ENCODE results near the gene U2AF2.
"Not testable (repeated sequence)": the region's sequence is repeated elsewhere in the genome, so short reads cannot be mapped to it uniquely, and the experiment has no call there.

The U2AF2 gene

GRCh38 chr19:55716531-55716930 lies 61.7 kb downstream of the U2AF2 start:
- Histone ChIP-seq H4K20me1 (ENCODE audit: insufficient read depth, low read length) (no peaks in the 10 kb centered on the region), H3F3A (ENCODE audit: insufficient read depth, low read length) (no peaks in the 10 kb centered on the region), H3K27me3 (ENCODE audit: insufficient read depth, low read length) (no peaks in the 10 kb centered on the region; the same call in 1 of the 2 replicates), H2AFZ (ENCODE audit: low read length) (no peak overlapping the region), H3K4me3 (ENCODE audit: low read depth, low read length, poor library complexity, severe bottlenecking) (no peak overlapping the region), H3K9me3 (ENCODE audit: low read length) (peaks cover 10% of the 10 kb centered on the region; the same call in 1 of the 2 replicates), H3K79me2 (ENCODE audit: insufficient read depth, low read length) (no peaks in the 10 kb centered on the region), H3K4me1 (ENCODE audit: insufficient read depth, low read length, severe bottlenecking) (no peaks in the 10 kb centered on the region), H3K9ac (ENCODE audit: low read length) (no peak overlapping the region), H3K36me3 (ENCODE audit: insufficient read depth, low read length) (no peaks in the 10 kb centered on the region), H3K4me2 (ENCODE audit: low read length) (no peak overlapping the region), H3K9me2 (ENCODE audit: low read depth, low read length) (no peaks in the 10 kb centered on the region), H3K27ac (ENCODE audit: low read depth, low read length, poor library complexity, severe bottlenecking) (no peak overlapping the region)
- TF ChIP-seq, protein P1, sequence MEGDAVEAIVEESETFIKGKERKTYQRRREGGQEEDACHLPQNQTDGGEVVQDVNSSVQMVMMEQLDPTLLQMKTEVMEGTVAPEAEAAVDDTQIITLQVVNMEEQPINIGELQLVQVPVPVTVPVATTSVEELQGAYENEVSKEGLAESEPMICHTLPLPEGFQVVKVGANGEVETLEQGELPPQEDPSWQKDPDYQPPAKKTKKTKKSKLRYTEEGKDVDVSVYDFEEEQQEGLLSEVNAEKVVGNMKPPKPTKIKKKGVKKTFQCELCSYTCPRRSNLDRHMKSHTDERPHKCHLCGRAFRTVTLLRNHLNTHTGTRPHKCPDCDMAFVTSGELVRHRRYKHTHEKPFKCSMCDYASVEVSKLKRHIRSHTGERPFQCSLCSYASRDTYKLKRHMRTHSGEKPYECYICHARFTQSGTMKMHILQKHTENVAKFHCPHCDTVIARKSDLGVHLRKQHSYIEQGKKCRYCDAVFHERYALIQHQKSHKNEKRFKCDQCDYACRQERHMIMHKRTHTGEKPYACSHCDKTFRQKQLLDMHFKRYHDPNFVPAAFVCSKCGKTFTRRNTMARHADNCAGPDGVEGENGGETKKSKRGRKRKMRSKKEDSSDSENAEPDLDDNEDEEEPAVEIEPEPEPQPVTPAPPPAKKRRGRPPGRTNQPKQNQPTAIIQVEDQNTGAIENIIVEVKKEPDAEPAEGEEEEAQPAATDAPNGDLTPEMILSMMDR (IDR thresholded peaks at IDR 0.05; ENCODE audit: low read length), result no peak
- TF ChIP-seq EZH2 (IDR thresholded peaks at IDR 0.05; ENCODE audit: borderline replicate concordance, low read length), result no peak

GRCh38 chr19:55717251-55717650 lies 62.4 kb downstream of the U2AF2 start:
- Histone ChIP-seq H3K27me3 (ENCODE audit: insufficient read depth, low read length) (no peaks in the 10 kb centered on the region; the same call in 1 of the 2 replicates), H3K4me2 (ENCODE audit: low read length) (no peak overlapping the region), H3K9ac (ENCODE audit: low read length) (no peak overlapping the region), H3K27ac (ENCODE audit: low read depth, low read length, poor library complexity, severe bottlenecking) (no peak overlapping the region), H3K4me3 (ENCODE audit: low read depth, low read length, poor library complexity, severe bottlenecking) (no peak overlapping the region), H3K9me2 (ENCODE audit: low read depth, low read length) (no peaks in the 10 kb centered on the region), H2AFZ (ENCODE audit: low read length) (no peak overlapping the region), H3K9me3 (ENCODE audit: low read length) (peaks cover 14% of the 10 kb centered on the region; the same call in 1 of the 2 replicates), H3F3A (ENCODE audit: insufficient read depth, low read length) (no peaks in the 10 kb centered on the region), H3K36me3 (ENCODE audit: insufficient read depth, low read length) (no peaks in the 10 kb centered on the region), H4K20me1 (ENCODE audit: insufficient read depth, low read length) (no peaks in the 10 kb centered on the region), H3K79me2 (ENCODE audit: insufficient read depth, low read length) (no peaks in the 10 kb centered on the region), H3K4me1 (ENCODE audit: insufficient read depth, low read length, severe bottlenecking) (no peaks in the 10 kb centered on the region)
- TF ChIP-seq EZH2 (IDR thresholded peaks at IDR 0.05; ENCODE audit: borderline replicate concordance, low read length), result no peak
- TF ChIP-seq, protein P1 (IDR thresholded peaks at IDR 0.05; ENCODE audit: low read length), result no peak

GRCh38 chr19:55717879-55718711 lies 63.3 kb downstream of the U2AF2 start:
- H3K79me2 ChIP-seq (ENCODE audit: insufficient read depth, low read length); H2AFZ ChIP-seq (ENCODE audit: low read length); H3K36me3 ChIP-seq (ENCODE audit: insufficient read depth, low read length); H3K4me2 ChIP-seq (ENCODE audit: low read length); H3K4me1 ChIP-seq (ENCODE audit: insufficient read depth, low read length, severe bottlenecking); H3K9me2 ChIP-seq (ENCODE audit: low read depth, low read length); H3K27me3 ChIP-seq (ENCODE audit: insufficient read depth, low read length); H4K20me1 ChIP-seq (ENCODE audit: insufficient read depth, low read length); H3K27ac ChIP-seq (ENCODE audit: low read depth, low read length, poor library complexity, severe bottlenecking); H3K4me3 ChIP-seq (ENCODE audit: low read depth, low read length, poor library complexity, severe bottlenecking); H3F3A ChIP-seq (ENCODE audit: insufficient read depth, low read length); H3K9ac ChIP-seq (ENCODE audit: low read length): not testable (repeated sequence)
- peaks cover 15% of the 10 kb centered on the region; the same call in 1 of the 2 replicates for H3K9me3 ChIP-seq (ENCODE audit: low read length)
